Epithelial cell of esophagus (primary cell): Measurements from ENCODE around the gene LIN54.

ENCODE experiments used
- DNase-seq: peaks from one replicate; pipeline ENCODE4 v3.0.0; 2010; ENCODE audit warnings: low read depth
- H3K4me3 ChIP-seq: 2 replicates; pipeline ENCODE4 v1.5.1; 2011; ENCODE audit warnings: mild to moderate bottlenecking, low read length, control low read depth
- TF ChIP-seq, protein P1 (sequence below): IDR thresholded peaks from 2 replicates; pipeline ENCODE4 v1.5.1; 2011; ENCODE audit warnings: low read depth, mild to moderate bottlenecking, low read length, control low read depth, inconsistent platforms; ENCODE audit not compliant: insufficient read depth; ENCODE audit errors: missing control alignments

Gene LIN54

DNA sequence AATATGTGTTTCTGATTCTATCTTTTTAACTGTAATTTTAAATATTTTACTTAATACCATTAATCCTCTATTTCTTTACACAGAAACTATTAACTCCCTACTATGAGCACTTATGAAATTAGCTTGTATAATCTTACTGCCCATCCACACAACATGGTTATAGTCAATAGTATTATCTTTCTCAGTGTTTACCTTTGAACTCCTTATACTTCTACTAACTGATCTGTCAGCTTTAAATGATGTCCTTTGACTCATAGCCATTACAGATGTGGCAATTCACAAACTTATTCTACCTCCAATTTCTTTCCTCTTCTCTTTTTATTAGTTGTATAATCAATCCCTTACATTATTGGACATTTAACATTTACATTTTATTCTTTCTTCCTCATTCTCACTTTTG lies 125.2 kb downstream of the LIN54 start:
- TF ChIP-seq, protein P1, sequence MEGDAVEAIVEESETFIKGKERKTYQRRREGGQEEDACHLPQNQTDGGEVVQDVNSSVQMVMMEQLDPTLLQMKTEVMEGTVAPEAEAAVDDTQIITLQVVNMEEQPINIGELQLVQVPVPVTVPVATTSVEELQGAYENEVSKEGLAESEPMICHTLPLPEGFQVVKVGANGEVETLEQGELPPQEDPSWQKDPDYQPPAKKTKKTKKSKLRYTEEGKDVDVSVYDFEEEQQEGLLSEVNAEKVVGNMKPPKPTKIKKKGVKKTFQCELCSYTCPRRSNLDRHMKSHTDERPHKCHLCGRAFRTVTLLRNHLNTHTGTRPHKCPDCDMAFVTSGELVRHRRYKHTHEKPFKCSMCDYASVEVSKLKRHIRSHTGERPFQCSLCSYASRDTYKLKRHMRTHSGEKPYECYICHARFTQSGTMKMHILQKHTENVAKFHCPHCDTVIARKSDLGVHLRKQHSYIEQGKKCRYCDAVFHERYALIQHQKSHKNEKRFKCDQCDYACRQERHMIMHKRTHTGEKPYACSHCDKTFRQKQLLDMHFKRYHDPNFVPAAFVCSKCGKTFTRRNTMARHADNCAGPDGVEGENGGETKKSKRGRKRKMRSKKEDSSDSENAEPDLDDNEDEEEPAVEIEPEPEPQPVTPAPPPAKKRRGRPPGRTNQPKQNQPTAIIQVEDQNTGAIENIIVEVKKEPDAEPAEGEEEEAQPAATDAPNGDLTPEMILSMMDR = no peak
- H3K4me3 ChIP-seq = no peak overlapping the region
- peak; percentile 36 for DNase-seq
